KMS-11 (cell line): Measurements from ENCODE around the gene ABCG5.
A peak's percentile ranks its signal among the peaks of the same experiment; 100 is the strongest.

Experiments
- H2AFZ ChIP-seq: fragments of 200-600 bp; sonication (generic); 2 replicates; pipeline ENCODE4 v1.6.1; 2016; ENCODE audit warnings: antibody characterized with exemption, mixed run types, low read depth
- H3K27ac ChIP-seq: fragments of 200-600 bp; sonication (generic); 2 replicates; pipeline ENCODE4 v1.6.1; 2016; ENCODE audit warnings: mild to moderate bottlenecking, mixed run types
- H3K27me3 ChIP-seq: fragments of 200-600 bp; sonication (generic); 2 replicates; pipeline ENCODE4 v1.6.1; 2017; ENCODE audit warnings: mild to moderate bottlenecking, low read depth, mixed run types, moderate library complexity; ENCODE audit not compliant: insufficient read depth
- H3K36me3 ChIP-seq: fragments of 200-600 bp; sonication (generic); 2 replicates; pipeline ENCODE4 v1.6.1; 2017; ENCODE audit warnings: mild to moderate bottlenecking, mixed run types; ENCODE audit not compliant: insufficient read depth
- H3K4me1 ChIP-seq: fragments of 200-600 bp; sonication (generic); 2 replicates; pipeline ENCODE4 v1.6.1; 2016; ENCODE audit warnings: mild to moderate bottlenecking, low read depth, mixed run types; ENCODE audit not compliant: poor library complexity, severe bottlenecking
- H3K4me2 ChIP-seq: fragments of 200-600 bp; sonication (generic); 2 replicates; pipeline ENCODE4 v1.7.0; 2016; ENCODE audit warnings: mild to moderate bottlenecking, mixed run types
- H3K4me3 ChIP-seq: fragments of 200-600 bp; sonication (generic); IDR thresholded peaks from 2 replicates; pipeline ENCODE4 v1.6.1; 2017; ENCODE audit warnings: low read depth, low read length, mixed read lengths; ENCODE audit not compliant: insufficient read depth
- H3K79me2 ChIP-seq: fragments of 200-600 bp; sonication (generic); 2 replicates; pipeline ENCODE4 v1.6.1; 2016; ENCODE audit warnings: low read depth, mixed run types; ENCODE audit not compliant: insufficient read depth
- H3K9ac ChIP-seq: fragments of 200-600 bp; sonication (generic); 2 replicates; pipeline ENCODE4 v1.6.1; 2016; ENCODE audit warnings: mild to moderate bottlenecking, mixed run types
- H4K20me1 ChIP-seq: fragments of 200-600 bp; sonication (generic); 2 replicates; pipeline ENCODE4 v1.6.1; 2016; ENCODE audit warnings: mild to moderate bottlenecking, mixed run types; ENCODE audit not compliant: insufficient read depth
- TF ChIP-seq, protein P1 (sequence below): fragments of 200-600 bp; sonication (generic); conservative IDR thresholded peaks from 2 replicates; pipeline ENCODE4 v1.6.1; 2017; ENCODE audit warnings: low read depth, mild to moderate bottlenecking, antibody characterized with exemption, low read length, moderate library complexity, mixed read lengths

Gene ABCG5

DNA sequence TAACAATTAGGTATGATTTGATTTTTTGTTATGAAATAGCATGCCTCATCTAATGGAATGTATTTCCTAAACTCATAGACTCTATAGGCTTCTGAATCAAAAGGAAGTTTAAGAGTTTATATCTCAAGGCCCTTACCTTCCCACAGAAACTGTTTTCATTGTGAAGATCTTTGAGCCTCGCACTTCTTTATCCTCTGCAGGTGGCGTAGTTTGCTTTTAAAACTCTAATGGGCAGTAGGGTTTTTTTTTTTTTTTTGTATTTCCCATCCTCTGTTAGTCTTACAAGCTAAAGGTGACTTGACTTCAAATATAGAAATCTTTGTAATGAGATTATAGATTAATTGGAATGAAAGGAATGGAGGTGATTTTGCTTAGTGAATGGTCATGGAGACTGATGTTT lies 36.5 kb downstream of the ABCG5 start:
- H3K27me3 ChIP-seq, result no peaks in the 10 kb centered on the region
- no peaks in the 10 kb centered on the region for H3K36me3 ChIP-seq
- H3K4me2 ChIP-seq, result no peak overlapping the region
- TF ChIP-seq, protein P1, sequence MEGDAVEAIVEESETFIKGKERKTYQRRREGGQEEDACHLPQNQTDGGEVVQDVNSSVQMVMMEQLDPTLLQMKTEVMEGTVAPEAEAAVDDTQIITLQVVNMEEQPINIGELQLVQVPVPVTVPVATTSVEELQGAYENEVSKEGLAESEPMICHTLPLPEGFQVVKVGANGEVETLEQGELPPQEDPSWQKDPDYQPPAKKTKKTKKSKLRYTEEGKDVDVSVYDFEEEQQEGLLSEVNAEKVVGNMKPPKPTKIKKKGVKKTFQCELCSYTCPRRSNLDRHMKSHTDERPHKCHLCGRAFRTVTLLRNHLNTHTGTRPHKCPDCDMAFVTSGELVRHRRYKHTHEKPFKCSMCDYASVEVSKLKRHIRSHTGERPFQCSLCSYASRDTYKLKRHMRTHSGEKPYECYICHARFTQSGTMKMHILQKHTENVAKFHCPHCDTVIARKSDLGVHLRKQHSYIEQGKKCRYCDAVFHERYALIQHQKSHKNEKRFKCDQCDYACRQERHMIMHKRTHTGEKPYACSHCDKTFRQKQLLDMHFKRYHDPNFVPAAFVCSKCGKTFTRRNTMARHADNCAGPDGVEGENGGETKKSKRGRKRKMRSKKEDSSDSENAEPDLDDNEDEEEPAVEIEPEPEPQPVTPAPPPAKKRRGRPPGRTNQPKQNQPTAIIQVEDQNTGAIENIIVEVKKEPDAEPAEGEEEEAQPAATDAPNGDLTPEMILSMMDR, result no peak
- H3K4me3 ChIP-seq, result no peak overlapping the region
- H2AFZ ChIP-seq, result no peak overlapping the region
- H3K9ac ChIP-seq, result no peak overlapping the region
- H3K79me2 ChIP-seq, result no peaks in the 10 kb centered on the region
- no peaks in the 10 kb centered on the region for H3K4me1 ChIP-seq
- no peak overlapping the region for H3K27ac ChIP-seq
- H4K20me1 ChIP-seq, result no peaks in the 10 kb centered on the region

DNA sequence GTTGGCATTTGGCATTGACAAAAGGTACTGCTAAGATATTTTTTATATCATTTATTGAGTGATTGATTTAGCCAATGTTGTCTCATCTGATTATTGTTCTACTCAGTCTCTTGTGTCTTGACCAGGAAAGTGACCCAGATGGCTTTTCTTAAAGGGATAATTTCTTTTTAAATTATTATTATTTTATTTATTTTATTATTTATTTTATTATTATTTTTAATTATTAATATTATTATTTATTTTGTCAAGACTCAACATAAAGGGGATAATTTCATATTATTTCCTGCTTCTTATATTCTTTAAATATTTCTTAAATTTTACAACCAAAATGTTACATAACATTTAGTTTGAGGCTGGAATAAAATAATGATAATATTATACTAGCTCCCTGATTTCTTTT lies 37.7 kb downstream of the ABCG5 start:
- Histone ChIP-seq H3K36me3 (no peaks in the 10 kb centered on the region), H3K4me3 (no peak overlapping the region), H3K79me2 (no peaks in the 10 kb centered on the region), H4K20me1 (no peaks in the 10 kb centered on the region), H3K4me1 (no peaks in the 10 kb centered on the region), H3K27ac (no peak overlapping the region), H3K9ac (no peak overlapping the region), H3K27me3 (no peaks in the 10 kb centered on the region), H3K4me2 (no peak overlapping the region), H2AFZ (no peak overlapping the region)
- TF ChIP-seq, protein P1, result no peak

DNA sequence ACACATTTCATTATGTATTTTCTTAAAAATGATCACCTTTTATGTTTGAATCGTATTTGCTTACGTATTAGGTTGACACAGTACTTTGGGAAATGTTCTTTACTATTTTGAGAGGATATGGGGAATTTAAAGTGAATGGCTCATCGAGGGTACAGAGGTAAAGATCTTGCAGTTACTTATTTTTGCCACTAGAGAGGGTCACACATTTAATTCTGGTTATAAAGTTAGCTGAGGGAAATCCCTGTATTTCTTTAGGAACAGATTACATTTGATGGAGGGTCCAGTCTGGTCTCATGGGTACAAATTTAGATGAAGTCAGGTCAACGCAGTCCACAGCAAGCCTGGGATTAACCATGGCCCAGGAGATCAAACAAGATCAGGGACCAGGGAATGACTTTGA lies 40.3 kb downstream of the ABCG5 start:
- Histone ChIP-seq H4K20me1 (no peaks in the 10 kb centered on the region), H3K9ac (no peak overlapping the region), H3K4me2 (no peak overlapping the region), H2AFZ (no peak overlapping the region), H3K4me3 (no peak overlapping the region), H3K36me3 (no peaks in the 10 kb centered on the region), H3K4me1 (no peaks in the 10 kb centered on the region), H3K79me2 (no peaks in the 10 kb centered on the region), H3K27me3 (no peaks in the 10 kb centered on the region), H3K27ac (no peak overlapping the region)
- TF ChIP-seq, protein P1, result peak; percentile 51

DNA sequence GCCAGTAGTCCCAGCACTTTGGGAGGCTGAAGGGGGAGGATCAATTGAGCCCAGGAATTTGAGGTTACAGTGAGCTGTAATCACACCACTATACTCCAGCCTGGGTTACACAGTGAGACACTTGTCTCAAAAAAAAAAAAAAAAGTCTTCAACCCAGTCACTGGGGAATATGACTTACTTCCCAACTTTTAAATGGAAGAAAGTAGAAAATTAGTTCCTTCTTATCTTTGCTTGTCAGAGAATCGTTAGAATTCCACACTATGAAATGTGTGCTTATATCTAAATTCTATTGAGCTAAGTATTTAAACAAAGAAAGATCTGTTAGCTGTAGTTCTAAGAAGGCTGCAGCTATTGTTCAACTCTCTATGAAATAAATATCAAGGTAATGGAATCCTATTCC lies 42.4 kb downstream of the ABCG5 start:
- TF ChIP-seq, protein P1, result no peak
- no peak overlapping the region for H3K9ac ChIP-seq
- H2AFZ ChIP-seq, result no peak overlapping the region
- H4K20me1 ChIP-seq, result no peaks in the 10 kb centered on the region
- H3K4me2 ChIP-seq, result no peak overlapping the region
- no peak overlapping the region for H3K4me3 ChIP-seq
- H3K79me2 ChIP-seq, result no peaks in the 10 kb centered on the region
- no peaks in the 10 kb centered on the region for H3K4me1 ChIP-seq
- H3K27ac ChIP-seq, result no peak overlapping the region
- no peaks in the 10 kb centered on the region for H3K36me3 ChIP-seq
- no peaks in the 10 kb centered on the region for H3K27me3 ChIP-seq
